Erythroblast (primary cell): ENCODE measurements around the gene ADAM29.

Experiments
- GATA1 ChIP-seq: IDR thresholded peaks from 2 replicates; pipeline ENCODE4 v1.6.1; 2011; ENCODE audit warnings: low read depth, mild to moderate bottlenecking, control low read depth, low read length, moderate library complexity
- POLR2A ChIP-seq: IDR thresholded peaks from 2 replicates; pipeline ENCODE4 v1.6.1; 2011; ENCODE audit warnings: mild to moderate bottlenecking, low read length

DNA sequence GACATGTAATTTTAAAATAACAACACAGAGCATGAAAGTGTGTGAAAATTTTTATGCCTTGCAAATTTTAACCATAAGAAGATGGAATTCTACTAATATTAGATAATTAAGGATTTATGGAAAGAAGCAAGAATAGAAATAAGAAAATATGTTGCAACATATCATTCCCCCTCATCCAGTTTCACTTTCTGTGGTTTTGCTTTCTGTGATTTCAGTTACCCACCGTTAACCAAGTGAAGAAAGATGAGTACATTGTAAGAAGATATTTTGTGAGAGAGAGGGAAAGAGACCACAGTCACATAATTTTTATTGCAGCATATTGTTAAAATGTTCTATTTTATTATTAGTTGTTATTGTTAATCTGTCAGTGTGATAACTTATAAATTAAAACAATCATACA is 77.9 kb downstream of the ADAM29 start:
- no peak for TF ChIP-seq POLR2A
- no peak for TF ChIP-seq GATA1
